Measurements from ENCODE around the gene CAPN12.

Gene CAPN12

GRCh38 chr19:38725469-38726283 is 18.6 kb downstream of the CAPN12 start:
- no peak for DNase-seq (ENCODE audit: low read depth)

GRCh38 chr19:38723990-38724854 is 20.1 kb downstream of the CAPN12 start:
- no peak for DNase-seq (ENCODE audit: low read depth)

- DNase-seq (ENCODE audit: low read depth) = no peak
Observed at GRCh38 chr19:38723606-38723965, 20.7 kb downstream of the CAPN12 start.

- DNase-seq (ENCODE audit: low read depth) = no peak
Observed at GRCh38 chr19:38722947-38723605, 21.2 kb downstream of the CAPN12 start.

GRCh38 chr19:38721979-38722773 is 22.1 kb downstream of the CAPN12 start:
- no peak for DNase-seq (ENCODE audit: low read depth)

- DNase-seq (ENCODE audit: low read depth) = no peak
Observed at GRCh38 chr19:38721496-38721895, 22.8 kb downstream of the CAPN12 start.

- DNase-seq (ENCODE audit: low read depth) = no peak
Observed at GRCh38 chr19:38720559-38721236, 23.6 kb downstream of the CAPN12 start.

- DNase-seq (ENCODE audit: low read depth) = no peak
Observed at GRCh38 chr19:38719761-38720558, 24.3 kb downstream of the CAPN12 start.

GRCh38 chr19:38718747-38719543 is 25.3 kb downstream of the CAPN12 start:
- peak; percentile 36 for DNase-seq (ENCODE audit: low read depth)

- no peak for DNase-seq (ENCODE audit: low read depth)
Observed at GRCh38 chr19:38717855-38718254, 26.4 kb downstream of the CAPN12 start.

GRCh38 chr19:38717051-38717450 is 27.2 kb downstream of the CAPN12 start:
- DNase-seq (ENCODE audit: low read depth) = no peak

- DNase-seq (ENCODE audit: low read depth) = no peak
Observed at GRCh38 chr19:38715555-38715954, 28.7 kb downstream of the CAPN12 start.

- DNase-seq (ENCODE audit: low read depth) = no peak
Observed at GRCh38 chr19:38714354-38714778, 29.9 kb downstream of the CAPN12 start.

- DNase-seq (ENCODE audit: low read depth) = no peak
Observed at GRCh38 chr19:38713865-38714264, 30.4 kb downstream of the CAPN12 start.

GRCh38 chr19:38713227-38713649 is 31.0 kb downstream of the CAPN12 start:
- DNase-seq (ENCODE audit: low read depth) = peak; percentile 86

- DNase-seq (ENCODE audit: low read depth) = no peak
Observed at GRCh38 chr19:38712161-38712748, 32.0 kb downstream of the CAPN12 start.

GRCh38 chr19:38711726-38712153 is 32.5 kb downstream of the CAPN12 start:
- peak; percentile 67 for DNase-seq (ENCODE audit: low read depth)

GRCh38 chr19:38710928-38711725 is 33.1 kb downstream of the CAPN12 start:
- no peak for DNase-seq (ENCODE audit: low read depth)

Measured in fibroblast of the conjunctiva (primary cell).